ENCODE data around the gene PTPRT.

GRCh38 chr20:42181064-42181463, 1008.6 kb downstream of the PTPRT start:
- TF ChIP-seq CTCF (IDR thresholded peaks at IDR 0.05; ENCODE audit: low read length) (peak; percentile 11; the same call in 1 of the 2 replicates), EZH2phosphoT487 (IDR thresholded peaks at IDR 0.05; ENCODE audit: low read length) (no peak)

Measured in MM.1S (cell line).